Daoy (cell line): Measurements from ENCODE around the gene CRYBB1. TPM values are rescaled to one million over a fixed set of nuclear protein-coding genes. Genes with fewer than 3 reads are reported as not detected.
A peak's percentile ranks its signal among the peaks of the same experiment; 100 is the strongest.
"Not testable (repeated sequence)": the region's sequence is repeated elsewhere in the genome, so short reads cannot be mapped to it uniquely, and the experiment has no call there.

Experiments used
- DNase-seq: peaks from one replicate; pipeline ENCODE4 v3.0.0-alpha.2; 2015; ENCODE audit warnings: low read depth
- total RNA-seq: library from RNA; depleted of rRNA; stranded (reverse); fragments of >200 nt; shearing (Covaris generic); gene quantifications from 2 replicates; pipeline ENCODE4 v1.2.3, GENCODE V29; 2014

Gene CRYBB1
- total RNA-seq, 1 experiment from 2014 or later: not detected

GRCh38 chr22:26636296-26636695 lies 18.5 kb upstream of the CRYBB1 start:
- no peak for DNase-seq

- no peak for DNase-seq
Measured at GRCh38 chr22:26635117-26635516, 17.3 kb upstream of the CRYBB1 start.

GRCh38 chr22:26634189-26634588 lies 16.4 kb upstream of the CRYBB1 start:
- DNase-seq: no peak

- no peak for DNase-seq
Measured at GRCh38 chr22:26632422-26633155, 14.8 kb upstream of the CRYBB1 start.

- DNase-seq: no peak
Measured at GRCh38 chr22:26631282-26631681, 13.5 kb upstream of the CRYBB1 start.

GRCh38 chr22:26629988-26630761 lies 12.3 kb upstream of the CRYBB1 start:
- no peak for DNase-seq

GRCh38 chr22:26624803-26625202 lies 7.0 kb upstream of the CRYBB1 start:
- DNase-seq: no peak

- DNase-seq: no peak
Measured at GRCh38 chr22:26623984-26624383, 6.2 kb upstream of the CRYBB1 start.

- DNase-seq: no peak
Measured at GRCh38 chr22:26621663-26622062, 3.8 kb upstream of the CRYBB1 start, which contains the start of gene CRYBA4. Gene CRYBA4 (plus strand): TSS chr22:26621963. CDS start chr22:26622597, 634 bp downstream.

GRCh38 chr22:26620197-26620596 lies 2.4 kb upstream of the CRYBB1 start:
- DNase-seq: no peak

- no peak for DNase-seq
Measured at GRCh38 chr22:26619510-26619909, 1.7 kb upstream of the CRYBB1 start.

- DNase-seq: no peak
Measured at GRCh38 chr22:26618455-26618854, 628 bp upstream of the CRYBB1 start.

GRCh38 chr22:26616650-26617049 lies 1.2 kb downstream of the CRYBB1 start:
- no peak for DNase-seq

GRCh38 chr22:26615830-26616435 lies 1.9 kb downstream of the CRYBB1 start:
- DNase-seq: no peak

GRCh38 chr22:26615149-26615548 lies 2.7 kb downstream of the CRYBB1 start:
- DNase-seq: no peak

- DNase-seq: no peak
Measured at GRCh38 chr22:26614322-26614721, 3.5 kb downstream of the CRYBB1 start.

GRCh38 chr22:26613753-26614152 lies 4.1 kb downstream of the CRYBB1 start:
- not testable (repeated sequence) for DNase-seq

GRCh38 chr22:26612652-26613051 lies 5.2 kb downstream of the CRYBB1 start:
- no peak for DNase-seq

- DNase-seq: peak; percentile 44
Measured at GRCh38 chr22:26610996-26611395, 6.8 kb downstream of the CRYBB1 start.

GRCh38 chr22:26610072-26610958 lies 7.5 kb downstream of the CRYBB1 start:
- peak; percentile 95 for DNase-seq

GRCh38 chr22:26609287-26609686 lies 8.5 kb downstream of the CRYBB1 start:
- DNase-seq: no peak

GRCh38 chr22:26608129-26608528 lies 9.7 kb downstream of the CRYBB1 start:
- no peak for DNase-seq
